GM21717 (cell line): ENCODE measurements around the gene ME3.

Experiments
- ATAC-seq: cut with Tn5 transposase; IDR thresholded peaks from one replicate; pipeline ENCODE4 v1.9.1; 2021; ENCODE audit warnings: mild to moderate bottlenecking, moderate library complexity; ENCODE audit not compliant: unreplicated experiment

Gene ME3

DNA sequence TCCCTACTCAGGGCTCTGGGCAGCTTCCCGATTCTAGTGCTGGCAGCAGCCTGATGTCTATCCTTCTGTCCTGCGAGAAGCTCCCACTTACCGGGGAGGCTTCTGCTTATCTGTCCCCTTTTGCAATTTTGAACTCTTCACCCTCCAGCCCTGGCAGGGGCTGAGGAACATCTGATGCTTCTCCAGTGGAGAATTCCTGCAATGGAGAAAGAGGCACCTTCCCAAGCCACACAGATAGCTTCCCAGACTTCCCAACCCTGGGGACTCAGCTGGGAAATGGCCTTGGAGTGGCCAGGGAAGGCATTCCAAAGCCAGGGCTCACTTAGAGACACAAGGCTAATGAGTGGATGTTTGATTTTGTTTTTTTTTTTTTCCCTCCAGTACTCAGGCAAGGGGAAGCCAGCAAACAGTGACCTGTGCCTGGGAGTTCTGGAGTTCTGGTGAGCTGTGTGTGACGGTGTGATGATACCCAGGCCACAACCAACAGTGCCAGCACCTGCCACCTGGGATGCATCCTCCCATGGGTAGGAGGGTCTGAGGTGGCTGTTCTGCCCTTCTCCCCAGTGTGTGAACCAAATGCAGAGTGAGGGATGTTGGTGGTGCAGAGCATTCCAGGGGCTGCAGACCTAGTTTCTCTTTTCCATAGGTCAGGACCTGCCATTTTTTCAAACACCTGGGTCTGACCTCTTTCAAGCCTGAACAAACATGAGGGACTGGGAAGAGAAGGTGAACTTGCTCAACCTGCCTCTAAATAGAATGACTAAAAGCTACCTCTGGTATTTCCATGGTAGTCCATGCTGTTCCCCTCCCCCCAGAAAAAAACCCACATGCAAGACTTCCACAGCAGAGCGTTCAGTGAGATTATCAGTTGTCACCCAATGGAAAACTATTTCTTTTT lies 202.7 kb downstream of the ME3 start:
- ATAC-seq = no peak

- ATAC-seq = no peak
Measured at GRCh38 chr11:86468169-86468568, 204.2 kb downstream of the ME3 start.

DNA sequence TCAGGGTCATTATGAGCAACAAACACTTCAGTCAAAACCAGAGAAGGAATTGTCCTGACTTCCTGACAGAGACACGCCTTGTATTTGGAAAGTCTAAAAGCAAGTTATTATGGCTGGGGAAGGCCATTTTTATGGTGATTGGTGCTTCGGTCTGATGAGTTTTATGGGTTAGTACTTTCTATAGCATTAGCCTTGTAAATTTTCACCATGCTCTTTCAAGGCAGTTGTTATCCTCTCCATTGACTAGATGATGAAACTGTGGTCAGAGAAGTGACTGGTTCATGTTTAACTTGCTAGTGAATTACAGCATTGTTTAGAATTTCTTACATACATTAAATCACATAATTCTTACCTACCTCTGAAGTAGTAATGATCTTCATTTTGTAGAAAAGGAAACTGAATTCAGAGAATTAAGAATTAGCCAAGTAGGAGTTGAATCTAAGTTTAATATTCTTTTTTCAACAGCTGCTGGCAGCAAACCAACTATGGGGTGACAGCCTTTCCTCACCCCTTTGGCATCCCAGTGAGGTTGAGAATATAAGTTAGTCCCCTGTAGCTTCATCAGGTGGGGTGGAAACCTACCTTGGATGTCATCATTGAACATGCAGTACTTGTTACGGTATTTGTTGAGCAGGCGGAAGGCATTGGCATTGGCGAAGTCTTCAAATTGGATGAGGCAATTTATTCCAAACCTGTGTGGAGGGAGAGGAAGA lies 207.8 kb downstream of the ME3 start:
- no peak for ATAC-seq

DNA sequence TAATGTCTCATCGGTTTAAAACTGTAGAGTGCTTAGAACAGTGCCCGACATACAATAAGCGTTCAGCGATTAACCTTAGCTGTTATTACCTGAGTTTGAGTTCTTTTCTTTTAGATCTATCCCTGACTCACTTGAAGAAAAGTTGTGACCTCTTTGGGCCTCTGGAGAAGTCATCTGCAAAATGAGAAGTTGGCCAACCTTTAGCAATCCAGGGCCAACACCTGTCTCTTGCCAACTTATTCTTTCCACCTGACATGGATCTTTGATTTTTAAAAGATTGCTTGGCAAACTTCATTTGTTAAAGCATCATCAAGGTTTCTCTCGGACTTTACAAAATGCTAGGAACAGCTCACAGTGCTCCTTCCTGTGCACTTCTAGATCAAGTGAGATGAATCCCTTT lies 208.5 kb downstream of the ME3 start:
- no peak for ATAC-seq

- no peak for ATAC-seq
Measured at GRCh38 chr11:86463120-86463519, 209.3 kb downstream of the ME3 start.

DNA sequence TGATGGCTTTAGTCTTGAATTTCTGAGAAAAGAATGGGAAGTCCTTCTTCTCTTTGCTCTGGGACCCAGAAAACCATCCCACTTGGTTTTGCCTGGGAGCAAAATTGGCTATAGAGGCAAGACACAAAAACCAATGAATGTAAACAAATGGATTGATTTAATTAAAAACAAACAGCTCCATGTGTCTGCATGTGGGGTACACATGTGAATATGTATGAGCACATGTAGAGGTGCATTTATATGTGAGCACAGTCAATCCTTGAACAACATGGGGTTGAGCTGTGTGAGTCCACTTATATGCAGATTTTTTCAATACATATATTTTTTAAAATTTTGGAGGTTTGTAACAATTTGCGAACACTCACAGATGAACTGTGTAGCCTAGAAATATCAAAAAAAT lies 210.5 kb downstream of the ME3 start:
- no peak for ATAC-seq

GRCh38 chr11:86460461-86461385 lies 211.7 kb downstream of the ME3 start:
- ATAC-seq = no peak

DNA sequence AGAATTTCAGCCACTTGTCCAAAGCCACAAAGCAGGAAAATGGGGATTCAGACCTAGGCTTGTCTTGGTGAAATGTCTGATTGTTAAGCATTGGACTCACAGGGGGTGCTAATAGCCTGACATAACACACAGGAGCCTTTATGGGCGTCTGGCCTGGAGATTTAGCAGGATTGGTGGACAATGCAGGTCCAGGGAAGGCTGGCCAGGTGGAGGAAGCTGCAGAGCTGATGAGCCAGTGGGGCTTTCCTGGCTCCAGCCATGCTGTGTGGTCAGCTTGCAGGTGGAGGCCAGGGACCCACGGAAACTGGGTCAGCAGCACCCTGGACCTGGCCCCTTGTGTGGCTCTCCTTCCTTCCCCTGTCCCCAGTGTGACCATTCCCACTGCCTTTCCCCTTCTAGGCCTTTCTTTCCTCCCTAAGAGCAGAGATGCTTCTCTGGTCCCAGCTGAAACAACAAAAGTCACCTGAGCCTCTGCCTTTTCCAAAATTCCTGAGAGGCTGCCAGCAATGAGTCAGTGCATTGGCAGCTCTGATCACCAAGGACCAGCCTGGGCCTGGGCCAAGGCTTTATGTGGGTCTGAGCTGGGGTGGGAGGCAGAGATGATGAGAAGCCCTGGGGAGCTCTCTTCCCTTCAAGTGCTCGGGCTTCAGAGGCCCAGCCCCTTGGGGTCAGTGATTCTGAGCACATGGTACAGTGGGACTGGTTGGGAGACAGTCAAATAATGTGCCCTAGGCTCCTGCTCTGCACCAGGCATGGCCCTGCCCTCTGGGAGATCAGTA lies 212.5 kb downstream of the ME3 start:
- no peak for ATAC-seq

DNA sequence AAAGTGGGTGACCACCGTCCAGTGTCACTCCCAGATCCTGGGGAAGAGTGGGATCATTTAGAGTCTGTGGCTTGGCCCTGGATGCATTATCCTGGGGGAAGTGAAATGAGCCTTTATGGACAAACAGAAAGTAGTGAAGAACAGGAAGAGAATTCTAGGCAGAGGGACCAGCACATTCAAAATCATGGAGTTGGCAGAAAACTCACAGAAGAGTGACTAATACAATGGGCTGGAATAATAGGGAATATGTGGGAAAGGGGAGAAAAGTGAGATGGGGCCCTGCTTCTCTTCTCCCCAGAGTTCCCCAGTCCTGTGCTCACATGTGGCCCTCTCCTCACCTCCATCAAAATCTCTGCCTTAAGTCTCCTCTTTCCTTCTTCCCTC lies 213.4 kb downstream of the ME3 start:
- ATAC-seq = no peak

- no peak for ATAC-seq
Measured at GRCh38 chr11:86458294-86459001, 214.0 kb downstream of the ME3 start.

DNA sequence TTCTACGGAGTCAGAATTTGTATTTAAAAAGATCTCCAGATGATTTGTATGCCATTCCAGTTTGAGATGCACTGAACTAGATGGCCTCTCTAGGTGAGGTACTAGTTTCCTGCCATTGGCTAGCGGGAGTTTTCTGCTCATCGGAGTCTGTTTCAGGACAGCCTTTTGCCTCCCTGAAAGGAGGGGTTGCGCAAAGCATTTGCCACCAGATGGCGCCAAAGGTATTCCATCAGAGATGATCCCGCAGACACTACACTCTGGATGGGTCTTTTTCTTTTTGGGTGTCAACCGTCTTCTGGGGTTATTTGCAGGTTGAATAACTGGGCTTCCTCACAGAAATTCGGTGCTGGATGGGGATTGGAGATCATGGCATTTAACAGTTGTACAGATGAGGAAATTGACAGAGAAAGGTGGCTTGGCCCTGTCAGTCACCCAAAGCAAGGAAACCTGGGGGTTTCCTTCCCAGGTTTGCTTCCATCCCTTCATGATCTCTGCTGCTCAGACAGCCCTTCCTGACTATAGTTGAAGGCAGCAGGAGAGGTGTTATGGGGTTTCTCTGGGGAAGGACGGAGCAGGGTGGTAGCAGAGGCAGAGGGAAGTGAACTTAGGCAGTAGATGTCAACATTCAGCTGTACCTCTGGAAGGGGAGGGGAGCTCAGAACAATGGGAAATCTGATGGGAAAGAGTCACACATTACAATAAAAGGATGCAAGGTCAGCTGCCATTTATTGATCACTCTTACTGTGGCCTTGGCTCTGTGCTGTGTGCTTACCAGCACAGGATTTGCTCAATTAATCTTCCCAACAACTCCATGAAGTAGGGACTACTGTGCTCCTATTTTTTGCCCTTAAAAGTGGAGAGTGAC lies 216.1 kb downstream of the ME3 start:
- peak; percentile 73 for ATAC-seq

DNA sequence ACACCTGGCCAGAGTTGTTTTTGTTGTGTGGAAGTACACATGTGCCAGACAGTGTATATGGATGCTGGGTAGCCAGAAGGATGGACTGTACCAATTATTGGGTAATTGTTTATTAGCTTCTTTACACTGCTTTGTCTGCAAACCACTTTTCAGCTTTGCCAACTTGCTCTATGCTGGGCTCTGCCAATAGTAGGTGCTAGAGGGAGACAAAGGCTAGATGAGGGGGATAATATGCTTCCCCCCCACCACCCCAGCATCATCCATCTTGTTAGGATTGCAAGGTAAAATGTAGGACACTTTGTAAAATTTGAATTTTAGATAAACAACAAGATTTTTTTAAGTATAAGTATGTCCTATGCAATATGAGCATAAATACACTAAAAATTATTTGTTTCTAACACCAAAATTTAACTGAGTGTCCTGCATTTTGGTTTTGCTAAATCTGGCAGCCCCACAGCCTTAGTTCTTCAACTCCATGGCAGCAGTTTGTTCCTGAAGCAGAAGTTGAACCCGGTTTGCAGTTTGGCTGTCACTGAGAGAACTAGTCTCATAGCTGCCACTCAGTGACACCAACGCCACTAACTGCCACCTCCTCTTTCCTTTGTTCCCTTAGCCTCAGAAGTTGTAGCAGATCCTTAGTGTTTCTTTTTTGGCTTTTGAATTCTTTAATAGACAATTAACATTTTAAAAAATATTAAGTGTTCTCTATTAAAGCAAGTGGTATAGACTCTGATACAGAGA lies 219.0 kb downstream of the ME3 start:
- no peak for ATAC-seq

DNA sequence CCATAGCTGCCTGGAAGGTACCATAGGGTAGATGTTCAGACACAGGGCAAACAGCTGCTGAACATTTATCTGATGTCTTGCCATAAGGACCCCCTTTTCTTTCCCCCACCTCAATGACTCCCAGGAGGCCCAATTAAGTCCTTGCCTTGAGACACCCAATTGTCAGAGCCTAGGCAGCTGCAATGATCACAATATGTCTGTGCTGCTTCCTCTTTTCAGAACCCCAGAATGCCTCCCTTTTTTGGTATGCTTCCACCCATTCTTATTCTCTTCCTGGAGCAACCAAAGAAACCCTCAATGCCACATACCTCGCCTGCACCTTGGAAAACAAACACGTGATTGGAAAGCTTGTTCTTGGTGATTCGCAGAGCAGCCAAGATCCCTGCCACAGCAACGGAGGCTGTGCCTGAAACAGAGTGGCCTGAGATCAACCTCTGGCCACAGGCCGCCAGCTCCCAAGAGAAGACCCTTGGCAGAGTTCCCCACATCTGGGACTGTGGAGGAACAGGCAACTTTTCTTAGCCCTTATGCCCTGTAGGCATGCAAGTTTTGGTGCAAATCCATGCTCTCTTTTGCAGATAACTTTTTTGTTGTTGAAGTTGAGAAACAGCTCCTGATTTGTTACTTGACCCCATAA lies 222.3 kb downstream of the ME3 start:
- no peak for ATAC-seq

DNA sequence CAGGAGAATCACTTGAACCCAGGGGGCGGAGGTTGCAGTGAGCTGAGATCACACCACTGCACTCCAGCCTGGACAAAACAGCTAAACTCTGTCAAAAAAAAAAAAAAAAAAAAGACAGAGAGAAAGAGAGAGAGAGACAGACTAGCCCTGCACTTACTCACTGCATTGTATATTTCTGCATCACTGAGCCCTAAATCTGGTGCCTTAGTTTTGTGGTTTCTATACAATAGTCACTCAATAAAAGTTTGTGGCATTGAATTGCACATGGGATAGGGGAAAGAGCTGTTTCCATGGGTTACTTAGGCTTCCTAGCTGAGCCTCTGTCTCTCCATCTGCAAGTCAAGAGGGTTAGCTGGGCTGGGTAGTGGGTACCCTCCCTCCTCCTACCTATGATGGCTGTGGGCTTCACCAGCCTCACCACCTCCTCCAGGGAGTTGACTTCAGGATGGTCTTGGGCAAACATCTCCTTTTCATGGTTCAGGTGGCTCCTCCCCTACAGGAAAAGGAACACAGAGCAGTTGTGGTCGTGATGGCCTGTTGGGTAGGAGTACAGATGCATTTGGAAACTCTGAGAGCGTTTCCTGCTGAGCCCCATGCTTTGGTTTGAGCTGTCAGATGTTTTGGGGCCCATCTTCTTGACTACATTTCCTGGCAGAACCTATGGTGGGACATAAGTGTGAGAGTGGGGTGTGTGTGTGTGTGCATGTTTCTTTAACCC lies 224.5 kb downstream of the ME3 start:
- ATAC-seq = no peak

DNA sequence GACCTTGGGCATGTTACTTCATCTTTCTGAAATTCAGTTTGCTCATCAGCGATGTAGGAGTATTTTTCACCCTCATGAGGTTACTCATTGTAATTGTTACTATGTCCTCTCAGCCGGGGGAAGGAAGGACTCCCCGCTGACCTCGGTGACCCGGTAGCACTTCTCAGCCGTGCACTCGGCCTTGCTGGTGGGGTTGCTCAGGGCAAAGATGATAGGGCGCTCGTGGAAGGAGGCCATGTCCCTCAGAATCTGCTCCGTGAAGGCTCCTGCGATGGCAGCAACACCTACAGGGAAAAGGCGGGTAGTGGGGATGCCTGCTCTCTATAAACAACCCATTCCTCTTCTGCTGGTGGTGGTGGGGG lies 225.5 kb downstream of the ME3 start:
- no peak for ATAC-seq

DNA sequence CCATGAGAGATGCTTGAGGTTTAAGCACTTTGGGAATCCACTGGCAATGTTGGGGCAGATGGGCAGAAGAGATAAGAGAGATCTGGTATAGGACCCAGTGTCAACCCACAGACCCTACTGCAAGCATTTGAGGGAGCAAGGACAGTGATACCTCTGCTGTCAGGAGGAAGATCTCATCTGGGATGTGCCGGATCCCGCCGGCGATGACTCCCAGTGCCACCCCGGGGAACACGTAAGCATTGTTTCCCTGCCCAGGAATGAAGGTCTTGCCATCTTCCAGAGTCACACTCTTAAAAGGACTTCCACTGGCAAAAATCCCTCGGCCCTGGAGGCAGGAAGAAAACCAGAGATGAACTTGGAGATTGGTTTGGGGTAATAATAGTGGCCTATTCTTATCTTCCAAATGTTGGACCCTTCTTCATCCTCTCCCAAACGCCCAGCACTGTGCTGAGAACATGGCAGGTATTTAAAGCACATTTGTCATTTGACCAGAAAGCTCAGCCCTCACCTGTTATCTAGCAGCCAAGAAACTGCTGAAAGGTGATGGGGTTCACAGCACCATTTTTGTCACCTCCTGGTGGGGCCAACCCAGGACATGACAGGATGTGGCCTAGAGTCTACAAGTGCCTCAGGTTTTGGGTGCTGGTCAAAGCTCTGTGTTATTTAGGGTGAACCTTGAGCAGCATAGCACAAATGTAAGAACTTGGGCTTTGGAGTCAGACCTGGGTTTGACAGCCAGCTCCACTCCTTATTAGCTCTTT lies 226.1 kb downstream of the ME3 start:
- ATAC-seq = no peak
